GM23248 (cell line): ENCODE results near the gene GPER1.

Source experiments
- EZH2 ChIP-seq: fragments of 200-600 bp; sonication (generic); IDR thresholded peaks from 2 replicates; pipeline ENCODE4 v1.6.1; 2018; ENCODE audit warnings: antibody characterized with exemption, mild to moderate bottlenecking; ENCODE audit not compliant: insufficient read depth, poor library complexity, severe bottlenecking
- EZH2phosphoT487 ChIP-seq: fragments of 200-600 bp; sonication (generic); IDR thresholded peaks from 2 replicates; pipeline ENCODE4 v1.6.1; 2018; ENCODE audit warnings: antibody characterized with exemption, moderate library complexity, mild to moderate bottlenecking, low read depth; ENCODE audit not compliant: insufficient read depth

- no peak for TF ChIP-seq EZH2
- TF ChIP-seq EZH2phosphoT487 = no peak
Measured at GRCh38 chr7:1103789-1104515, 16.0 kb downstream of the GPER1 start.
